HEK293 (cell line): ENCODE measurements around the gene NOS1AP.

Source experiments
- CTCF ChIA-PET: fragments of 350-600 bp; formaldehyde crosslinking; extraction: SDS; loops from one replicate; lab custom pipeline; 2021; ENCODE audit warnings: antibody characterized with exemption; lab: Yijun Ruan, JAX
- POLR2A ChIA-PET: fragments of 300-600 bp; formaldehyde crosslinking; extraction: SDS; loops from one replicate; lab custom pipeline; 2020; ENCODE audit warnings: antibody characterized with exemption, inconsistent platforms; lab: Yijun Ruan, JAX
- H3K27ac ChIP-seq: fragments of 200-500 bp; sonication (Bioruptor generic); 2 replicates; pipeline ENCODE4 v1.5.1; 2014; ENCODE audit warnings: low read depth, low read length, control low read depth, inconsistent platforms; ENCODE audit errors: extremely low read depth
- H3K36me3 ChIP-seq, 2 experiments: fragments of 200-500 bp in 1 of 2; sonication (Bioruptor generic) in 1 of 2; 1 replicate in 1 of 2; 2 replicates in 1 of 2; pipeline ENCODE4 v1.5.1; 2014 to 2017; ENCODE audit warnings: inconsistent platforms in 2 of 2, low read length in 2 of 2; ENCODE audit not compliant: control insufficient read depth in 2 of 2, insufficient read depth in 1 of 2
- H3K4me1 ChIP-seq: fragments of 200-500 bp; sonication (Bioruptor generic); 2 replicates; pipeline ENCODE4 v1.5.1; 2014; ENCODE audit warnings: mild to moderate bottlenecking, low read length, inconsistent platforms; ENCODE audit not compliant: control insufficient read depth, insufficient read depth
- H3K4me3 ChIP-seq: 2 replicates; pipeline ENCODE4 v1.5.1; 2011; ENCODE audit warnings: low read depth, mild to moderate bottlenecking, control low read depth, low read length, moderate library complexity
- H3K9me3 ChIP-seq: fragments of 200-500 bp; sonication (Bioruptor generic); 2 replicates; pipeline ENCODE4 v1.5.1; 2014; ENCODE audit warnings: low read depth, low read length, inconsistent platforms; ENCODE audit not compliant: control insufficient read depth, insufficient read depth
- GLI4 ChIP-seq: fragments of 450-650 bp; formaldehyde crosslinking; IDR thresholded peaks from 2 replicates; pipeline ENCODE4 v1.5.1; 2016; ENCODE audit warnings: missing biosample characterization, missing genetic modification characterization
- GLIS2 ChIP-seq: fragments of 450-650 bp; formaldehyde crosslinking; IDR thresholded peaks from 2 replicates; pipeline ENCODE4 v1.5.1; 2016; ENCODE audit warnings: missing biosample characterization, missing genetic modification characterization
- MZF1 ChIP-seq: fragments of 450-650 bp; formaldehyde crosslinking; IDR thresholded peaks from 2 replicates; pipeline ENCODE4 v1.5.1; 2017; ENCODE audit warnings: missing biosample characterization, missing genetic modification characterization, borderline replicate concordance
- YY2 ChIP-seq: fragments of 450-650 bp; formaldehyde crosslinking; IDR thresholded peaks from 2 replicates; pipeline ENCODE4 v1.5.1; 2016; ENCODE audit warnings: missing biosample characterization, missing genetic modification characterization
- ZFP37 ChIP-seq: fragments of 450-650 bp; formaldehyde crosslinking; IDR thresholded peaks from 2 replicates; pipeline ENCODE4 v1.5.1; 2016; ENCODE audit warnings: missing biosample characterization, missing genetic modification characterization
- ZFP69B ChIP-seq: fragments of 450-650 bp; formaldehyde crosslinking; IDR thresholded peaks from 2 replicates; pipeline ENCODE4 v1.5.1; 2016; ENCODE audit warnings: missing biosample characterization, missing genetic modification characterization
- ZNF132 ChIP-seq: fragments of 450-650 bp; formaldehyde crosslinking; IDR thresholded peaks from 2 replicates; pipeline ENCODE4 v1.5.1; 2017; ENCODE audit warnings: missing biosample characterization, missing genetic modification characterization, borderline replicate concordance
- ZNF223 ChIP-seq: fragments of 450-650 bp; formaldehyde crosslinking; IDR thresholded peaks from 2 replicates; pipeline ENCODE4 v1.5.1; 2016; ENCODE audit warnings: missing biosample characterization, missing genetic modification characterization
- ZNF266 ChIP-seq: fragments of 450-650 bp; formaldehyde crosslinking; IDR thresholded peaks from 2 replicates; pipeline ENCODE4 v1.5.1; 2016; ENCODE audit warnings: missing biosample characterization, missing genetic modification characterization, low read depth
- ZNF302 ChIP-seq: fragments of 450-650 bp; formaldehyde crosslinking; IDR thresholded peaks from 2 replicates; pipeline ENCODE4 v1.5.1; 2016; ENCODE audit warnings: missing biosample characterization, missing genetic modification characterization, low read depth
- ZNF341 ChIP-seq: fragments of 450-650 bp; formaldehyde crosslinking; IDR thresholded peaks from 2 replicates; pipeline ENCODE4; 2016; ENCODE audit warnings: low read depth, missing biosample characterization, missing genetic modification characterization
- ZNF394 ChIP-seq: fragments of 450-650 bp; formaldehyde crosslinking; IDR thresholded peaks from 2 replicates; pipeline ENCODE4 v1.5.1; 2016; ENCODE audit warnings: missing biosample characterization, missing genetic modification characterization, mild to moderate bottlenecking, moderate library complexity, borderline replicate concordance
- ZNF473 ChIP-seq: fragments of 450-650 bp; formaldehyde crosslinking; IDR thresholded peaks from 2 replicates; pipeline ENCODE4 v1.5.1; 2017; ENCODE audit warnings: missing biosample characterization, missing genetic modification characterization
- ZNF560 ChIP-seq: fragments of 450-650 bp; formaldehyde crosslinking; IDR thresholded peaks from 2 replicates; pipeline ENCODE4 v1.5.1; 2017; ENCODE audit warnings: missing biosample characterization, missing genetic modification characterization, borderline replicate concordance
- ZNF610 ChIP-seq: fragments of 450-650 bp; formaldehyde crosslinking; IDR thresholded peaks from 2 replicates; pipeline ENCODE4 v1.5.1; 2016; ENCODE audit warnings: missing biosample characterization, missing genetic modification characterization, borderline replicate concordance
- ZNF623 ChIP-seq: fragments of 450-650 bp; formaldehyde crosslinking; IDR thresholded peaks from 2 replicates; pipeline ENCODE4 v1.5.1; 2016; ENCODE audit warnings: missing biosample characterization, missing genetic modification characterization
- ZNF658 ChIP-seq: fragments of 450-650 bp; formaldehyde crosslinking; IDR thresholded peaks from 2 replicates; pipeline ENCODE4; 2016; ENCODE audit warnings: missing biosample characterization, missing genetic modification characterization
- TF ChIP-seq, protein P1 (sequence below): sonication (generic); formaldehyde crosslinking; IDR thresholded peaks from 2 replicates; pipeline ENCODE4 v1.8.1; 2022; ENCODE audit warnings: mild to moderate bottlenecking, moderate library complexity, missing genetic modification reagents
- TF ChIP-seq, protein P2 (sequence below): fragments of 450-650 bp; formaldehyde crosslinking; optimal IDR thresholded peaks from 2 replicates; pipeline ENCODE3; 2016; ENCODE audit warnings: missing biosample characterization, mild to moderate bottlenecking, missing genetic modification characterization
- TF ChIP-seq, protein P3 (sequence below): fragments of 450-650 bp; formaldehyde crosslinking; IDR thresholded peaks from 2 replicates; pipeline ENCODE4 v1.5.1; 2016; ENCODE audit warnings: missing biosample characterization, missing genetic modification characterization, low read depth

NOS1AP gene

DNA sequence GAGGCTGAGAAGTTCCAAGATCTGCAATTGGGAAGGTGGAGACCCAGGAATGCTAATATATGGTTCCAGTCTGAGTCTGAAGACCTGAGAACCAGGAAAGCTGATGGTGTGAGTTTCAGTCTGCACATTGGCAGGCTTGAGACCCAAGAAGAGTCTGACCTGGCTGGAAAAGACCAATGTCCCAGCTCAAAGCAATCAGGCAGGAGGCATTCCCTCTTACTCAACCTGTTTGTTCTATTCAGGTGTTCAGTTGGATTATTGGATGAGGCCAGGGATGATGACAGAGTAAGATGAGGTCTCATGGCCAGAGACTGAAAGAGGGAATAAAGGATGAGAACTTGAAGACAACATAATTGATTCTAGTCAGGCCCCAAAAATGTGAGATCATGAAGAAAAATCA, 257.1 kb downstream of the NOS1AP start:
- CTCF ChIA-PET = no interaction called here
- TF ChIP-seq, protein P1, sequence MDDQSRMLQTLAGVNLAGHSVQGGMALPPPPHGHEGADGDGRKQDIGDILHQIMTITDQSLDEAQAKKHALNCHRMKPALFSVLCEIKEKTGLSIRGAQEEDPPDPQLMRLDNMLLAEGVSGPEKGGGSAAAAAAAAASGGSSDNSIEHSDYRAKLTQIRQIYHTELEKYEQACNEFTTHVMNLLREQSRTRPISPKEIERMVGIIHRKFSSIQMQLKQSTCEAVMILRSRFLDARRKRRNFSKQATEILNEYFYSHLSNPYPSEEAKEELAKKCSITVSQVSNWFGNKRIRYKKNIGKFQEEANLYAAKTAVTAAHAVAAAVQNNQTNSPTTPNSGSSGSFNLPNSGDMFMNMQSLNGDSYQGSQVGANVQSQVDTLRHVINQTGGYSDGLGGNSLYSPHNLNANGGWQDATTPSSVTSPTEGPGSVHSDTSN (CRISPR knock-in tag) = no peak
- TF ChIP-seq ZNF302 = no peak
- TF ChIP-seq GLI4 (tag by site-specific recombination) = no peak
- no peak for TF ChIP-seq GLIS2 (tag by site-specific recombination)
- POLR2A ChIA-PET = no interaction called here
- no peaks in the 10 kb centered on the region for H3K9me3 ChIP-seq
- H3K4me3 ChIP-seq = no peak overlapping the region
- H3K27ac ChIP-seq = no peak overlapping the region
- H3K4me1 ChIP-seq = 0 out of 2 replicates have a peak, but pooled peaks cover 2% of the 10 kb centered on the region
- no peaks in the 10 kb centered on the region for H3K36me3 ChIP-seq

DNA sequence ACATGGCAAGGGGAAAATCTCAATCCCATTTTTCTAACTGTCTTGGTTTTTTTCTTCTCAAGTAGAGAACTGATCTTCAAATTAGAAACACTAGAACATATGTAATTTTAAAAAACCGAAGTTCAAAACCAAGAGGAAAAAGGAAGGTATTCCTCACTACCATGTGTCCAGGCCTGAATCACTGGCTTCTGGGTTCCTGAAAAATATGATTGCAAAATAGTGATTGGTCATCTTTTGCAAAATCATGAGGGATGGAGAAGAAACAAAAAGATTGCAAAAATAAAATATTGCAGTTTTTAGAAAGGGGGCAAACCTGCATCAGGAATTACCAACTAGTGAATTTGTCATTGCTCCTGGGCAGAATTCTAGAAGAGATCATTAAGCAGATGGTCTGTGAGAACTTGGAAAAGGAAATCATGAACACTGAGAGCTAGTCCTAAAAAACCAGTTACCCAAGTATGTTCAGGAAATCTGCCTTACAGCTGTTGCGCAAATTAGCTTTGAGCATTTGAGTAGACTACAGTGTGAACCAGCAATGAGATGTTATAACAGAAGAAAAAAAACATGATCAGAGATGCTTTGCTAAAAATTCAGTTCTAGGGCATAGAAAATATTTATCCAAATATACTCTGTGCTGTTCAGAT, 257.8 kb downstream of the NOS1AP start:
- ChIA-PET CTCF (interaction anchor here (0.5 kb wide), 1 partner anchor 309 kb away, joined by 3 read pairs; no protein-coding TSS in a partner anchor), POLR2A (no interaction called here)
- TF ChIP-seq ZNF394 (tag by site-specific recombination) (no peak), ZNF132 (tag by site-specific recombination) (no peak)
- Histone ChIP-seq H3K4me1 (0 out of 2 replicates have a peak, but pooled peaks cover 2% of the 10 kb centered on the region), H3K4me3 (no peak overlapping the region), H3K9me3 (no peaks in the 10 kb centered on the region), H3K36me3 (no peaks in the 10 kb centered on the region), H3K27ac (no peak overlapping the region)

DNA sequence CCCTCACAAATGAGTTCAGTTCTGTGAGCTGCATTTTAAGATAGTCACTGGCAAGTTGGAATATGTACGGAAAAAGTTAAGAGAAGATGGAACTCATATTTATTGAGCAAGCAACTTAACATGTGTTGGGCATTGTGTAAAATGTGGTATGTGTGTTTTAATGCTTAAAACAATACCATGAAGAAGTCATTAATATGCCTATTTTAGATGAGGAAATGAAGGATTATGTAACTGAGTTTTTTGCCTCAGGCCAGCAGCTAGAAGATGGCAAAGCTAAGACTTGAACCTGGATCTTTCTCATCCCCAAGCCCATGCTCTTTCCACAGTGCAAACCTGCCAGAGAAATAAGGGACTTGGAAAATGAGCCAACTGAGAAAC, 258.3 kb downstream of the NOS1AP start:
- POLR2A ChIA-PET = no interaction called here

DNA sequence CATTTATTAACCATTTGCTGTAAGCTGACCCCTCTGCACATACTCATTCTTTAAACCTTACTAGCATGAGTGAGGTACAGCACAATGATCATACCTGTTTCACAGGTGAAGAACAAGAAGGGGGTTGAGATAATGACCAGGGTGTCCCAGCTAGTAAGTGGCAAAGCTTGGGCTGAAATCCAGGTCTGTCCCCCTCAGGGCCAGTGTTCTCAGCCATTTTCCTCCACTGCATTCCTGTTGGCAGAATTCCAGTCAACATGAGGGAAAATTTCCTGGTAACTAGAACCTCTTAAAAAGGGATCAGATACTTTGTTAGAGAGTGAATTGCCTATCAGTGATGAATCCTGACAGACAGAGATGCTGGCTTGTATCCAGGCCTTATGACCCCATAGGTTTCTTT, 259.0 kb downstream of the NOS1AP start:
- no peak overlapping the region for H3K4me3 ChIP-seq
- H3K36me3 ChIP-seq = no peaks in the 10 kb centered on the region
- no peaks in the 10 kb centered on the region for H3K9me3 ChIP-seq
- 0 out of 2 replicates have a peak, but pooled peaks cover 2% of the 10 kb centered on the region for H3K4me1 ChIP-seq
- no peak for TF ChIP-seq ZNF658 (tag by site-specific recombination)
- no peak for TF ChIP-seq ZFP69B (tag by site-specific recombination)
- no peak for TF ChIP-seq ZNF623 (tag by site-specific recombination)
- TF ChIP-seq, protein P2, sequence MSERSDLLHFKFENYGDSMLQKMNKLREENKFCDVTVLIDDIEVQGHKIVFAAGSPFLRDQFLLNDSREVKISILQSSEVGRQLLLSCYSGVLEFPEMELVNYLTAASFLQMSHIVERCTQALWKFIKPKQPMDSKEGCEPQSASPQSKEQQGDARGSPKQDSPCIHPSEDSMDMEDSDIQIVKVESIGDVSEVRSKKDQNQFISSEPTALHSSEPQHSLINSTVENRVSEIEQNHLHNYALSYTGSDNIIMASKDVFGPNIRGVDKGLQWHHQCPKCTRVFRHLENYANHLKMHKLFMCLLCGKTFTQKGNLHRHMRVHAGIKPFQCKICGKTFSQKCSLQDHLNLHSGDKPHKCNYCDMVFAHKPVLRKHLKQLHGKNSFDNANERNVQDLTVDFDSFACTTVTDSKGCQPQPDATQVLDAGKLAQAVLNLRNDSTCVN (tag by site-specific recombination) = no peak
- peak; percentile 61 for TF ChIP-seq ZNF341 (tag by site-specific recombination)
- 0 out of 2 replicates have a peak, but pooled peaks have one; percentile 15 for TF ChIP-seq YY2
- TF ChIP-seq, protein P1 (CRISPR knock-in tag) = no peak
- TF ChIP-seq MZF1 = 0 out of 2 replicates have a peak, but pooled peaks have one; percentile 36
- TF ChIP-seq, protein P3, sequence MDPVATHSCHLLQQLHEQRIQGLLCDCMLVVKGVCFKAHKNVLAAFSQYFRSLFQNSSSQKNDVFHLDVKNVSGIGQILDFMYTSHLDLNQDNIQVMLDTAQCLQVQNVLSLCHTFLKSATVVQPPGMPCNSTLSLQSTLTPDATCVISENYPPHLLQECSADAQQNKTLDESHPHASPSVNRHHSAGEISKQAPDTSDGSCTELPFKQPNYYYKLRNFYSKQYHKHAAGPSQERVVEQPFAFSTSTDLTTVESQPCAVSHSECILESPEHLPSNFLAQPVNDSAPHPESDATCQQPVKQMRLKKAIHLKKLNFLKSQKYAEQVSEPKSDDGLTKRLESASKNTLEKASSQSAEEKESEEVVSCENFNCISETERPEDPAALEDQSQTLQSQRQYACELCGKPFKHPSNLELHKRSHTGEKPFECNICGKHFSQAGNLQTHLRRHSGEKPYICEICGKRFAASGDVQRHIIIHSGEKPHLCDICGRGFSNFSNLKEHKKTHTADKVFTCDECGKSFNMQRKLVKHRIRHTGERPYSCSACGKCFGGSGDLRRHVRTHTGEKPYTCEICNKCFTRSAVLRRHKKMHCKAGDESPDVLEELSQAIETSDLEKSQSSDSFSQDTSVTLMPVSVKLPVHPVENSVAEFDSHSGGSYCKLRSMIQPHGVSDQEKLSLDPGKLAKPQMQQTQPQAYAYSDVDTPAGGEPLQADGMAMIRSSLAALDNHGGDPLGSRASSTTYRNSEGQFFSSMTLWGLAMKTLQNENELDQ (tag by site-specific recombination) = no peak
- TF ChIP-seq ZNF223 (tag by site-specific recombination) = no peak
- TF ChIP-seq, all 188 proteins: peak for 3
- CTCF ChIA-PET = no interaction called here
- no peak overlapping the region for H3K27ac ChIP-seq
- POLR2A ChIA-PET = no interaction called here

More for the DNA sequence above, 258.3 kb downstream of the NOS1AP start:
- Histone ChIP-seq H3K4me1 (0 out of 2 replicates have a peak, but pooled peaks cover 2% of the 10 kb centered on the region), H3K4me3 (no peak overlapping the region), H3K27ac (no peak overlapping the region), H3K36me3 (no peaks in the 10 kb centered on the region), H3K9me3 (no peaks in the 10 kb centered on the region)
- CTCF ChIA-PET = no interaction called here
- TF ChIP-seq ZNF560 (tag by site-specific recombination) (no peak), ZNF610 (tag by site-specific recombination) (no peak), ZFP37 (tag by site-specific recombination) (no peak), MZF1 (no peak), ZNF266 (no peak), ZNF473 (no peak)
